PC-9 (cell line): Measurements from ENCODE around the gene RAB11FIP4.

ENCODE experiments used
- CTCF ChIP-seq: fragments of 200-600 bp; sonication (generic); conservative IDR thresholded peaks from 2 replicates; pipeline ENCODE4 v1.6.1; 2017; ENCODE audit warnings: mixed run types, antibody characterized with exemption, mild to moderate bottlenecking, moderate library complexity
- EZH2 ChIP-seq: fragments of 200-600 bp; sonication (generic); IDR thresholded peaks from 2 replicates; pipeline ENCODE4 v1.8.0; 2017; ENCODE audit warnings: antibody characterized with exemption, low read depth

GRCh38 chr17:31480067-31480466 is 88.6 kb downstream of the RAB11FIP4 start:
- TF ChIP-seq EZH2 (no peak), CTCF (no peak)
